HepG2 (cell line): ENCODE measurements around the gene NELFCD. TPM values are rescaled to one million over a fixed set of nuclear protein-coding genes. Genes with fewer than 3 reads are reported as not detected.

ENCODE experiments used
- ASH2L ChIP-seq: fragments of 300-600, 200-600 bp; sonication (generic); IDR thresholded peaks from 2 replicates; pipeline ENCODE4 v1.7.0; 2017; ENCODE audit warnings: low read depth, mild to moderate bottlenecking, moderate library complexity, mixed read lengths, low read length; ENCODE audit not compliant: insufficient read length
- GLI4 ChIP-seq: sonication (generic); formaldehyde crosslinking; IDR thresholded peaks from 2 replicates; pipeline ENCODE4 v1.5.1; 2020; ENCODE audit warnings: missing genetic modification reagents, mild to moderate bottlenecking, moderate library complexity, borderline replicate concordance
- MTF2 ChIP-seq: sonication (generic); formaldehyde crosslinking; IDR thresholded peaks from 2 replicates; pipeline ENCODE4 v1.5.0; 2020; ENCODE audit warnings: missing genetic modification reagents, borderline replicate concordance
- SMAD9 ChIP-seq: sonication (generic); formaldehyde crosslinking; IDR thresholded peaks from 2 replicates; pipeline ENCODE4 v1.5.1; 2020; ENCODE audit warnings: mild to moderate bottlenecking, missing genetic modification reagents
- SRF ChIP-seq: IDR thresholded peaks from 2 replicates; pipeline ENCODE4 v1.6.1; 2011; ENCODE audit warnings: mild to moderate bottlenecking, low read depth, low read length, moderate library complexity
- SRY ChIP-seq: sonication (generic); formaldehyde crosslinking; IDR thresholded peaks from 2 replicates; pipeline ENCODE4 v1.8.0; 2022; ENCODE audit warnings: mild to moderate bottlenecking, missing genetic modification reagents
- U2AF1 ChIP-seq: fragments of 200-400 bp; formaldehyde crosslinking; optimal IDR thresholded peaks from 2 replicates; pipeline ENCODE3; 2017; ENCODE audit warnings: mild to moderate bottlenecking, low read depth, low read length
- ZNF605 ChIP-seq: sonication (generic); formaldehyde crosslinking; IDR thresholded peaks from 2 replicates; pipeline ENCODE4 v1.8.0; 2022; ENCODE audit warnings: mild to moderate bottlenecking, missing genetic modification reagents
- polyA plus RNA-seq, 8 experiments: library from polyadenylated mRNA; depleted of rRNA in 3 of 8; stranded (reverse) in 7 of 8; unstranded in 1 of 8; fragments of >200 nt; fragmentation: Illumina TruSeq in 4 of 8; extraction: Trizol in 4 of 8; gene quantifications; 2 replicates each; pipeline versions ENCODE4 v1.2.1 to v1.2.3, GENCODE V29; 2011 to 2016; ENCODE audit warnings: low read depth in 4 of 8, missing spikeins in 1 of 8, mixed read lengths in 1 of 8; ENCODE audit not compliant: insufficient read depth in 1 of 8
- total RNA-seq, 5 experiments: library from RNA; depleted of rRNA; stranded (reverse); fragments of >200 nt; fragmentation: Illumina TruSeq; extraction: Trizol; gene quantifications; 2 replicates each; pipeline ENCODE4 v1.2.3, GENCODE V29; 2016; ENCODE audit warnings: low read depth in 1 of 5
- TF ChIP-seq, protein P1 (sequence below): IDR thresholded peaks from 2 replicates; pipeline ENCODE4 v1.6.1; 2016; ENCODE audit warnings: low read depth, missing genetic modification reagents, missing compliant biosample characterization
- TF ChIP-seq, protein P2 (sequence below): sonication (generic); formaldehyde crosslinking; IDR thresholded peaks from 2 replicates; pipeline ENCODE4 v1.5.0; 2020; ENCODE audit warnings: missing genetic modification reagents
- TF ChIP-seq, protein P3 (sequence below): sonication (generic); formaldehyde crosslinking; IDR thresholded peaks from 2 replicates; pipeline ENCODE4 v1.8.1; 2023; ENCODE audit warnings: mild to moderate bottlenecking, missing genetic modification reagents
- TF ChIP-seq, protein P4 (sequence below): sonication (generic); formaldehyde crosslinking; IDR thresholded peaks from 2 replicates; pipeline ENCODE4 v1.5.1; 2020; ENCODE audit warnings: missing genetic modification reagents, mild to moderate bottlenecking, borderline replicate concordance

NELFCD gene
- total and polyA plus RNA-seq, 2 of the 13 experiments (the other 11 are each of a cell fraction or from before 2014, with no cell fraction given), result 159 to 203 TPM

DNA sequence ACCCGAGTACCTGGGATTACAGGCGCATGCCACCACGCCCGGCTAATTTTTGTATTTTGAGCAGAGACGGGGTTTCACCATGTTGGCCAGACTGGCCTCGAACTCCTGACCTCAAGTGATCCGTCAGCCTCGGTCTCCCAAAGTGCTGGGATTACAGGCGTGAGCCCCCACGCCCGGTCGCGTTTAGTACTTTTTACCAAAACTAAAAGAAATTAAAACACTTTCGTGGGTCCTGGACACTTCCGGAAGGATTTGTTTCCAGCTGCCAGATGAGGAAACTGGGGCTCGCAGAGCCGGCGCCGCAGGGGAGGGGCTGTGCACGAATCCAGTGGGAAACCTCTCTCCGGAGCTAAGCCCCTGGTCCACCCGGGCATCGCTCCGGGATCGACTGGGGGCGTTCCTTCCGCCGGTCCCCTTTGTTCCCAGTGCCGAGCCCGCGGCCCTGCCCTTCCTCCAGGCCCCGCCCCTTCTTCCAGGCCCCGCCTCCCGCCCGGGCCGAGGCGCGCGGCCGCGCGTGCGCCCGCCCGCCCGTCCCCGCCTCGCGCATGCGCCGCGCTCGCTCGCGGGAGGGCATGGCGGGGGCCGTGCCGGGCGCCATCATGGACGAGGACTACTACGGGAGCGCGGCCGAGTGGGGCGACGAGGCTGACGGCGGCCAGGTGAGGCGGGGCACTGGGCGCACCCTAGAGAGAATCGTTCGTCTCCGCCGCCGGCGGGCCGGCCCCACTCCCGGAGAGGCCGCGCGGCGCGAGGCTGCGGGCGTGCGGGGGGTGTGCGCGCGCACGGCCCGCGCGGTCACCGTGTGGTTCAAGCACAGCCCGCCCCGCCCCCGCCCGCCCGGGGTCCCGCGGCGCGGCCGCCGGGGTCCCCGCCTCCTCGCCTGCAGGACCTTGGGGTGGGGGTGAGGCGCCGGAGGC, at the start of gene NELFCD (continued):
- no peak for TF ChIP-seq SRF
- 0 out of 2 replicates have a peak, but pooled peaks have one; percentile 59 for TF ChIP-seq SMAD9 (CRISPR knock-in tag)
- peak; percentile 80; the same call in 1 of the 2 replicates for TF ChIP-seq GLI4 (CRISPR knock-in tag)
- peak; percentile 68 for TF ChIP-seq SRY
- TF ChIP-seq, protein P1, sequence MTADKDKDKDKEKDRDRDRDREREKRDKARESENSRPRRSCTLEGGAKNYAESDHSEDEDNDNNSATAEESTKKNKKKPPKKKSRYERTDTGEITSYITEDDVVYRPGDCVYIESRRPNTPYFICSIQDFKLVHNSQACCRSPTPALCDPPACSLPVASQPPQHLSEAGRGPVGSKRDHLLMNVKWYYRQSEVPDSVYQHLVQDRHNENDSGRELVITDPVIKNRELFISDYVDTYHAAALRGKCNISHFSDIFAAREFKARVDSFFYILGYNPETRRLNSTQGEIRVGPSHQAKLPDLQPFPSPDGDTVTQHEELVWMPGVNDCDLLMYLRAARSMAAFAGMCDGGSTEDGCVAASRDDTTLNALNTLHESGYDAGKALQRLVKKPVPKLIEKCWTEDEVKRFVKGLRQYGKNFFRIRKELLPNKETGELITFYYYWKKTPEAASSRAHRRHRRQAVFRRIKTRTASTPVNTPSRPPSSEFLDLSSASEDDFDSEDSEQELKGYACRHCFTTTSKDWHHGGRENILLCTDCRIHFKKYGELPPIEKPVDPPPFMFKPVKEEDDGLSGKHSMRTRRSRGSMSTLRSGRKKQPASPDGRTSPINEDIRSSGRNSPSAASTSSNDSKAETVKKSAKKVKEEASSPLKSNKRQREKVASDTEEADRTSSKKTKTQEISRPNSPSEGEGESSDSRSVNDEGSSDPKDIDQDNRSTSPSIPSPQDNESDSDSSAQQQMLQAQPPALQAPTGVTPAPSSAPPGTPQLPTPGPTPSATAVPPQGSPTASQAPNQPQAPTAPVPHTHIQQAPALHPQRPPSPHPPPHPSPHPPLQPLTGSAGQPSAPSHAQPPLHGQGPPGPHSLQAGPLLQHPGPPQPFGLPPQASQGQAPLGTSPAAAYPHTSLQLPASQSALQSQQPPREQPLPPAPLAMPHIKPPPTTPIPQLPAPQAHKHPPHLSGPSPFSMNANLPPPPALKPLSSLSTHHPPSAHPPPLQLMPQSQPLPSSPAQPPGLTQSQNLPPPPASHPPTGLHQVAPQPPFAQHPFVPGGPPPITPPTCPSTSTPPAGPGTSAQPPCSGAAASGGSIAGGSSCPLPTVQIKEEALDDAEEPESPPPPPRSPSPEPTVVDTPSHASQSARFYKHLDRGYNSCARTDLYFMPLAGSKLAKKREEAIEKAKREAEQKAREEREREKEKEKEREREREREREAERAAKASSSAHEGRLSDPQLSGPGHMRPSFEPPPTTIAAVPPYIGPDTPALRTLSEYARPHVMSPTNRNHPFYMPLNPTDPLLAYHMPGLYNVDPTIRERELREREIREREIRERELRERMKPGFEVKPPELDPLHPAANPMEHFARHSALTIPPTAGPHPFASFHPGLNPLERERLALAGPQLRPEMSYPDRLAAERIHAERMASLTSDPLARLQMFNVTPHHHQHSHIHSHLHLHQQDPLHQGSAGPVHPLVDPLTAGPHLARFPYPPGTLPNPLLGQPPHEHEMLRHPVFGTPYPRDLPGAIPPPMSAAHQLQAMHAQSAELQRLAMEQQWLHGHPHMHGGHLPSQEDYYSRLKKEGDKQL (CRISPR knock-in tag), result no peak
- TF ChIP-seq, protein P2, sequence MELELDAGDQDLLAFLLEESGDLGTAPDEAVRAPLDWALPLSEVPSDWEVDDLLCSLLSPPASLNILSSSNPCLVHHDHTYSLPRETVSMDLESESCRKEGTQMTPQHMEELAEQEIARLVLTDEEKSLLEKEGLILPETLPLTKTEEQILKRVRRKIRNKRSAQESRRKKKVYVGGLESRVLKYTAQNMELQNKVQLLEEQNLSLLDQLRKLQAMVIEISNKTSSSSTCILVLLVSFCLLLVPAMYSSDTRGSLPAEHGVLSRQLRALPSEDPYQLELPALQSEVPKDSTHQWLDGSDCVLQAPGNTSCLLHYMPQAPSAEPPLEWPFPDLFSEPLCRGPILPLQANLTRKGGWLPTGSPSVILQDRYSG (CRISPR knock-in tag), result no peak
- TF ChIP-seq ASH2L, result peak; percentile 67
- peak; percentile 84 for TF ChIP-seq ZNF605
- TF ChIP-seq, protein P3, sequence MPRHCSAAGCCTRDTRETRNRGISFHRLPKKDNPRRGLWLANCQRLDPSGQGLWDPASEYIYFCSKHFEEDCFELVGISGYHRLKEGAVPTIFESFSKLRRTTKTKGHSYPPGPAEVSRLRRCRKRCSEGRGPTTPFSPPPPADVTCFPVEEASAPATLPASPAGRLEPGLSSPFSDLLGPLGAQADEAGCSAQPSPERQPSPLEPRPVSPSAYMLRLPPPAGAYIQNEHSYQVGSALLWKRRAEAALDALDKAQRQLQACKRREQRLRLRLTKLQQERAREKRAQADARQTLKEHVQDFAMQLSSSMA, result no peak
- TF ChIP-seq, protein P4, sequence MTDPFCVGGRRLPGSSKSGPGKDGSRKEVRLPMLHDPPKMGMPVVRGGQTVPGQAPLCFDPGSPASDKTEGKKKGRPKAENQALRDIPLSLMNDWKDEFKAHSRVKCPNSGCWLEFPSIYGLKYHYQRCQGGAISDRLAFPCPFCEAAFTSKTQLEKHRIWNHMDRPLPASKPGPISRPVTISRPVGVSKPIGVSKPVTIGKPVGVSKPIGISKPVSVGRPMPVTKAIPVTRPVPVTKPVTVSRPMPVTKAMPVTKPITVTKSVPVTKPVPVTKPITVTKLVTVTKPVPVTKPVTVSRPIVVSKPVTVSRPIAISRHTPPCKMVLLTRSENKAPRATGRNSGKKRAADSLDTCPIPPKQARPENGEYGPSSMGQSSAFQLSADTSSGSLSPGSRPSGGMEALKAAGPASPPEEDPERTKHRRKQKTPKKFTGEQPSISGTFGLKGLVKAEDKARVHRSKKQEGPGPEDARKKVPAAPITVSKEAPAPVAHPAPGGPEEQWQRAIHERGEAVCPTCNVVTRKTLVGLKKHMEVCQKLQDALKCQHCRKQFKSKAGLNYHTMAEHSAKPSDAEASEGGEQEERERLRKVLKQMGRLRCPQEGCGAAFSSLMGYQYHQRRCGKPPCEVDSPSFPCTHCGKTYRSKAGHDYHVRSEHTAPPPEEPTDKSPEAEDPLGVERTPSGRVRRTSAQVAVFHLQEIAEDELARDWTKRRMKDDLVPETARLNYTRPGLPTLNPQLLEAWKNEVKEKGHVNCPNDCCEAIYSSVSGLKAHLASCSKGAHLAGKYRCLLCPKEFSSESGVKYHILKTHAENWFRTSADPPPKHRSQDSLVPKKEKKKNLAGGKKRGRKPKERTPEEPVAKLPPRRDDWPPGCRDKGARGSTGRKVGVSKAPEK, result no peak
- no peak; the same call in 1 of the 2 replicates for TF ChIP-seq MTF2 (CRISPR knock-in tag)
- TF ChIP-seq U2AF1, result no peak
